ENCODE measurements around the gene C16orf95. TPM values are rescaled to one million over a fixed set of nuclear protein-coding genes. Genes with fewer than 3 reads are reported as not detected.
A peak's percentile ranks its signal among the peaks of the same experiment; 100 is the strongest.
"Not testable (repeated sequence)": the region's sequence is repeated elsewhere in the genome, so short reads cannot be mapped to it uniquely, and the experiment has no call there.

C16orf95 gene
- total RNA-seq, 1 donor from 2014 or later: 3.2 TPM

DNA sequence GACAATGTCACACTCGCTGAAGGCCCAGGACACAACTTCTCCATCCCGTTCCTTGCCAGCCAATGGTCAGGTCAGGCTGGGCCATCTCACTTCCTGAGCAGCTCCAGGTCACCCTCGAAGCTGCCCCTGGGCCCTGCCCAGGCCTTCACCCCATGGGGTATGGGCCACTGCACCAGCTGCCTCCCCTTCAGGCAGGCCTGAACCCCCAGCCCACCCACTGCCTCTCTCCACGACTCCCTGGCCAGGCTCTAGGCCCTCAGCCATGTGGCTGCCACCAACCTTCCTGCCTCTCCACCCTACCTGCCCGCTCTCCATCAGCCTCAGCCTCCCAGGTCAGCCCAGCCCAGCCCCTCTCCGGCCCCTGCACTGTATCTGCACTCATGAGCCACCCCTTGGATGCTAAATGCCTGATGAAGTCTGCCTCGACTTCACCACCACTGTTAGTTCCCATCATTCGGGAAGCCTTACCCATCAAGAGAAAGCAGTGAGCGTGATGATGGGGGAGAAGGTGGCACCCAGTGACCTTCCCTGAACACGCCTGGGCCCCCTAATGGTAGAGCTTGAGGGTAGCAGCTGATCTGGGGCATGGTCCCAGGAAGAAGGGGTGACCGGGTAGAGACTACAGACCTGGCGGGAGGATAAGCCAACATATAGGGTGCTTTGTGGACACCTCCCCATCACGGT, 30.9 kb upstream of the C16orf95 start:
- no peak for DNase-seq (ENCODE audit: low spot score)
- intact Hi-C loops (cut with DNase I): no loop called here

DNA sequence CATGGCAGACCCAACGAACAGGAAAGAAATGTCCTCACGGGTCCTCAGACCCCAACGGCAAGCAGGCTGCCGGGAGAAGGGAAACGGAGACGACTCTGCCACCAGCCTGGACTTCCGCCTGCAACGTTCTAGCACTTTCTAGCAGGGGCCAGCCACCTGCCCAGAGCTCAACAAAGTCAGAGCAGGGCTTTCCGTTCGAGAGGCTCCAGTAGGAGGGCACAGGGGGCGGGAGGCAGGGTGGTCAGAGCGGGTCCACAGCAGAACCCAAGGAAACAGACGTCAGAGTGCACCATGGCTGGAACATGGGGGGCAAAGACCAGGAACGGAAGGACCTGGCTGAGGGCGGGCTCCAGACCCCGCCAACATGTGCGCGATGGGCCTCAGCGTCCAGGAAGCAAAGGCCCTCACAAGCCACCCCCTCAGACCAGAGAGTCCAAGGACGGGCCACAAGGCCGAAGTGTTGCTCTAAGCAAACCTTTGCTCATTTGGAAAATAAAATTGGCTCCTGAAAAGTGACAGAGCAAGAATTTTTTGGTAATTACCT, 29.4 kb upstream of the C16orf95 start:
- no peak for DNase-seq (ENCODE audit: low spot score)
- intact Hi-C loops (cut with DNase I): no loop called here

DNA sequence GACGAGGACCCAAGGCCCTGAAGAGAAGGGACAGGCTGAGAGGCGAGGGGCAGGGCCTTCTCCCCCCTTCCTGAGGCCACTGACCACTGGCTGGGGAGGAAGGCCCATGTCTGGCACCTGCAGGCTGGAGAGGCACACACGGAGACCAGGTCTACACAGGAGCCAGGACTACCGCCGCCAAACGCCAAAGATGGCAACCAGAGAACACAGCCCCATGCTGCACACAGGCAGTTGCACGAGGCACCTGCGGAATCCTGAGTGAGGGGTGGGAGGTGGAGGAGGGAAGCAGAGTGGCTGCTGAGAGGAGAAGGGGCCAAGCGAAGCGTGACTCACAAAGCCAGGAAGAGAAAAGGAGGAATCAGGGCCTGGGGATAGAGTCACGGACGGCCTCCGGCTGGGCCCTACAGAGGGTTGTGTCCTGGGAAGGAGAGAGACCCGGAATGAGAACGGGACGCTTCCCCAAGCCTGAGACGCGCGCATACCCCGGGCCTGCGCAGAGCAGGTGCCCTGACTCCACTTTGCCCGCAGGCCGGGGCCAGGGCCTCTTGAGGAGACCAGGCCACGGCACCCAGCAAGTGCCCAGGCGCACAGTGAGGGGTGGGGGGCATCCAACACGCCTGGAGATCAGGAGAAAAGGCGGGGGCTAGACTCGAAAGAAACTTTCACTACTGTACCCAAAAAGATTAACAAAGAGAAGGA, 28.7 kb upstream of the C16orf95 start:
- no peak for DNase-seq (ENCODE audit: low spot score)

DNA sequence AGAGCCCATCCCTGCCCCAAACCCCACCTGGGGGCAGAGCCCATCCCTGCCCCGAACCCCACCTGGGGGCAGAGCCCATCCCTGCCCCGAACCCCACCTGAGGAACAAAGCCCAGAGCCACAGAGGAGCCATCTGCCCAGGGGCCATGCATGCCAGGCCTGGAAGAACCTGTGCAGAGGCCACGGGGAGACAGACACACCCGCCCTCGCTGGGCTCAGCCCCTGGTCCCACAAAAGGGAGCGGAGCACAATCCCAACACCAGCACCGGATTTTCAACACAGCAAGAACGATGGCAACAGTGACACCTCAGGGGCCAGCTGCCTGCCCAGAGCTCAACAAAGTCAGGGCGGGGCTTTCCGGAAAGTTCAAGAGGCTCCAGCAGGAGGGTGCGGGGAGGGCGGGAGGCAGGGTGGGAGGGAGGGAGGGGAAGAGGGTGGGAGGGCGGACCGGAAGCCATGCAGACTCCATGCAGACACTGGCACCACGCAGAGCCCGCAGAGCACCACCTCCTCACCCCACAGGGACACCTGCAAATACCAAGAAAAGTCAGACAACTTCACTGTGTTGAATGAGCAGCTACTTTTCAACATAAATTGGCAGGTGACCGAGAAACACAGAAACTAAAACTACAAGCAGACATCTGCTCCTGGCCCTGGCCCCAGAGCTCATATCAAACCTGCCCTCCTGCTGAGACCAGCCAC, 27.9 kb upstream of the C16orf95 start:
- intact Hi-C loops (cut with DNase I): no loop called here
- peak; percentile 81 for DNase-seq (ENCODE audit: low spot score)

More for the DNA sequence above, 28.7 kb upstream of the C16orf95 start:
- intact Hi-C loops (cut with DNase I): no loop called here

DNA sequence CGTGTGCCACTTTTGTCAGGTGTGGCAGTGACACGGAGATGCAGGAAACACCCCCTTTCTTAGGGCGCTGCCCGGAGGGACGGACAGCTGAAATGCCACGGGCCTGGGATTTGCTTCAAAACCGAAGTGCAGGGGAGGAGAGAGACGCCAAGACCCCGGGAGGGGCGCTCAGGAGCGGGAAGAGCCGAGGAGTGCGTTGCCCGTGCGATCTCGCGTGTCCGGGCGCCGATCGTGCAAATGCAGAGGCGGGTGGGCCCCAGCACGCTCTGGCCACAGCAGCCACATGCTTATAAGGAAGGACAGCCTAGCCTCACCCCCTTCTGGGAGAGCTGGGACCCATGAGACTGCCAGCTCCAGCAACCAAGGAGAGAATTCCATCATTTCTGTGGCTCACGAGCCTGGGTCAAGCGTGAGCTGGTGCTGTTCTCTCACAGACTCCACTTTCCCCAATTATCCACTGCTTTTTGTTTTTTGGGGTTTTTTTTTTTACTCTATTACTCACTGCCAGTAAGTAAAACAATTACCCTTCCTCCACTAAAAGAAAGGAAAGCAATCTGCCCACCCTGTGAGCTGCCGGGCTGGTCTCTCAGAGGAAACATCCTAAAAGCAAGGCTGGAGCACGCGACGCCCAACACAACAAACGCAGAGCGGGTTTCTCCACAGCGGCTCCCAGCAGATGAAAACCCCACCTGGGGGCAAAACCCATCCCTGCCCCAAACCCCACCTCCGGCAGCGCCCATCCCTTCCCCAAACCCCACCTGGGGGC, 27.2 kb upstream of the C16orf95 start:
- DNase-seq (ENCODE audit: low spot score): no peak
- intact Hi-C loops (cut with DNase I): no loop called here

DNA sequence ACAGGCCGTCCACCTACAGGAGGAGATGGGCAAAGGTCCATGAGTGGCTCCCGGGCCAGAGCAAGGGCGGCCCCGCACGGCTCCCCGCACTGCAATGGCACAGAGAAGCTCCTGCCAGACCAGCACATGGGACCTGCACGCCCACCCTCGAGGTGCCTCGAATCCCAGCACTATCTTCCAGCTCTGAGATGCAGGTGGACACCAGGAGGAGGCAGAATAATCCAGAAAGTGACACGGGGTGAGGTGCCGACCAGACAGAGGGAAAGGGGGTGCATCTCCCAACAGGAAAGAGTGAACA, 26.5 kb upstream of the C16orf95 start:
- no peak for DNase-seq (ENCODE audit: low spot score)
- intact Hi-C loops (cut with DNase I): no loop called here

DNA sequence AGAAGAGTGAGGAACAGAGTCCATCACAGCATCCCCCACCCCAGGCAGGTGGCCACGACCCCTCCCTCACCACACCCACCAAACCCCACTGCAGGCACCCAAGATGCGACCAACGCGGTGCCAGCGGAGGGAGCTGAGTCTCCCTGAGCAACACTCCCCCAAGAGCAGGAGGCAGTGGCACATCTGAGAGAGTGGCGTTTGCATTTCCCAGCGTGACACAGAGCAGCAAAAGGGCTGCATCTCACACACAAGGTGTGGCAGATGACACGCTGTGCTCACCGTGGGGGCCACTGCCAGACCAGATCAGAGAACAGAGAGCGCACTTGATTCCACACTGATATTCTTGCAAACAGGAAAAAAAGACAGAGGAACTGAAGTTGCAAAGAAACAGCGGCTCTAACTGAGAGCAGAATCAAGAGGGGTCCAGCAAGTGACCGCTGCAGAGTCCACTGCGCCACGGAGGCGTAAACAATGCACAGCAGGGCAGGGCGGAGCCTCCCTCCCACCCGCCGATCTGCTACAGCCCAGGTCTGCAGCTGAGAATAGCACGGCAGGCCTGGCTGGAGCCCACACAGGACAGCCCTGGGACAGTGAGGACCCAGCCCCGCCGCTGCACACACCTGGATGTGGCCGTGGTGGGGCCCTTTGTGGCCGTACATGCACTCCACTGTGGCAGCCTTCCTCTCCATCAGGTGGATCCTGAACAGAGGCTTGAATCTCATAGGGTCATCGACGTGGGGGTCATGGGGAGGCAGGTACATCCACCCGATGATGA, 26.0 kb upstream of the C16orf95 start:
- intact Hi-C loops (cut with DNase I): no loop called here
- no peak for DNase-seq (ENCODE audit: low spot score)

DNA sequence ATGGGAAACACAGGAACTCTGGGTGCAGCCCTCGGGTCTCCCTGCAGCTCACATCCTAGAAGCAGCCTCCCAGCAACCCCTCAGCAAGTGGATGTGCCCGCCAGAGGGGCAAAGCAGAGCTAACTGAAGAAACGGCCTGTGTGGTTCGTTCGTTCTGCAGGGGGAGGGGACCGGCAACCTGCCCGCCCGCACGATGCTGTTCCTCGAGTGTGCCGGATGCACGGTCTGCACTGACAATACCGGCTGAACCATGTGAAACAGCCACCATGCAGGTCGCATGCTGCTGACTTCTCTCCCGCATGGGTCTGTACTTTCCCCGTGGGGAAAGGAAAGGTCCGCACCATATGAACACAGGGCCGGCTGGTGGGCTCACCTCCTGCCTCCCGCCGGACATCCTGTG, 25.3 kb upstream of the C16orf95 start:
- DNase-seq (ENCODE audit: low spot score): no peak

DNA sequence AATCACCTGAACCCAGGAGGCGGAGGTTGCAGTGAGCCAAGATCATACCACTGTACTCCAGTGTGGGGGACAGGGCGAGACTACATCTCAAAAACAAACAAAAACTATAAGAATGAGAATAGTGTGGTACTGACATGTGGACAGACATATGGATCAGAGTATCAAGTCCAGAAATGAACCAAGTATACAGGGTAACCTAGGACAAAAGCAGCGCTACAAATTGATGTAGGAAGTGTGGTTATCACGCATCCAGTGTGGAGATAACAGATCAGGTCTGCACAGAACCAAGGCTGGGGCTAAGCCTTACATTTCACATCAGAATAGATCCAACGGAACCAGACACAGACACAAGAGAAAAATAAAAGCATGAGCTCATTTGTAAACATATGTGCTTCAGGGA, 23.0 kb upstream of the C16orf95 start:
- intact Hi-C loops (cut with DNase I): no loop called here
- DNase-seq (ENCODE audit: low spot score): no peak

More for the DNA sequence above, 25.3 kb upstream of the C16orf95 start:
- intact Hi-C loops (cut with DNase I): no loop called here

DNA sequence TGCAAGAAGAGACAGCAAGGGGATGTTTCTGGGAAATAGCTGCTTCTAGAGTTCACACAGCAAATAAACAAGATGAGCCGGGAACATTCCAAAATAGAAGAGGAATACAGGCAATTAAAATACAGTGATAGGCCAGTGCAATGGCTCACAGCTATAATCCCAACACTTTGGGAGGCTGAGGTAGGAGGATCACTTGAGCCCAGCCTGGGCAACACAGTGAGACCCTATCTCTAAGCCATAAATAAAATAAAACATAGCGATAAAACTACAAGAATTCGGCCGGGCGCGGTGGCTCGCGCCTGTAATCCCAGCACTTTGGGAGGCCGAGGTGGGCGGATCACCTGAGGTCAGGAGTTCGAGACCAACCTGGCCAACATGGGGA, 22.5 kb upstream of the C16orf95 start:
- DNase-seq (ENCODE audit: low spot score); intact Hi-C loops (cut with DNase I): not testable (repeated sequence)

DNA sequence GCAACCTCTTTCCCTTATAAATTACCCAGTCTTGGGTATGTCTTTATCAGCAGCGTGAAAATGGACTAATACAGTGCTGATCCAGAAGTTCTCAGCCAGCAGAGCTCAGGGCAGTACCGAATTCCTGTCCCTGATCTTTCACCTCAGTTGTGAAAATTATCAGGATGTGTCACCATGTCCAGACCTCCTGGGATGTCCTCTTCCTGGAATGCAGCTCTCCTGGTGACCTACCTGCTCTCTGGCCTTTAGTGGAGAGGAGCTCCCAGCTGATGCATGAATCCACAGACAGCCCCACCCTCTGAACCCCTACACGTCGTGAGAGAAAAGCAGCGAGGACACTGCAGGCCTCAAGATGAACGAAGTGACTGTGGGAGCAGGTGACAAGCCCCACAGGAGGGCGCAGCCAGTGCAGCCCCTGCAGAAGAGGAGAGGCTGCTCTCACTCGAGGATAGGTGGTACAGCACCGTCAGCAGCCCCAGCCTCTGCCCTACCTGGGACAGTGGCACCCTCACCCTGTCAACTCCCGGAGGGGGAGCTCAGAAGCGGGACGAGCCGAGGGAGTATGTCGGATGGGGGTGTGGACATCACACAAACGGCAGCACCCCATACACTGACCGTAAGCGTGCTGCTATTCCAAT, 22.0 kb upstream of the C16orf95 start:
- intact Hi-C loops (cut with DNase I): no loop called here
- DNase-seq (ENCODE audit: low spot score): no peak

DNA sequence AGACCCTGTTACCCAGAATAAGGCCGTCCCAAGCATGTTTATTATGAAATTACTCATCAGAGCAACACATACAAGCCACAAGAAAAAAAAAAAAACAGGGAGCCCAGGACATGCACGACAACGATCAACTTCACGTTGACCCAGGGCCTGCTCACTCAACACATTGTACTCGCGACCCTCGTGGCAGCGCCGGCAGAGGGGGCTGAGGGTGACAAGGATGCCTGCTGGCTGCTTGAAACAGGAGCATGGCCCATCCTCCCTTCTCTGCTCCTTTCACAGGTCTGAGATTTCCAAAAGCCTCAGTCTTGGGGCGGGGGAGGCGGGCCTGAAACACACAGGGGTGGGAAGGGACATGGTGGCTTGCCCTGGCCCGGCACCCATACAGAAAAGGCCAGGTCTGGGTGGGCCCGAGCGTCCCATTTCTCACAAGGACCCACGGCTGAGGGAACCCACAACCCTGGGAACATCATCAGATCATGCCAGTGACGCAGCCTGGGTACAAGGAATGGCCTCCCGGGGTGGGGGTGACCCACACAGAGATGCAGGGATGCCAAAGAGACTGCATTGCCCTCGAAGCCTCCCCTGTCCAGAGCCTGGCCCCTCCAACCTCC, 21.1 kb upstream of the C16orf95 start:
- intact Hi-C loops (cut with DNase I): no loop called here
- no peak for DNase-seq (ENCODE audit: low spot score)

DNA sequence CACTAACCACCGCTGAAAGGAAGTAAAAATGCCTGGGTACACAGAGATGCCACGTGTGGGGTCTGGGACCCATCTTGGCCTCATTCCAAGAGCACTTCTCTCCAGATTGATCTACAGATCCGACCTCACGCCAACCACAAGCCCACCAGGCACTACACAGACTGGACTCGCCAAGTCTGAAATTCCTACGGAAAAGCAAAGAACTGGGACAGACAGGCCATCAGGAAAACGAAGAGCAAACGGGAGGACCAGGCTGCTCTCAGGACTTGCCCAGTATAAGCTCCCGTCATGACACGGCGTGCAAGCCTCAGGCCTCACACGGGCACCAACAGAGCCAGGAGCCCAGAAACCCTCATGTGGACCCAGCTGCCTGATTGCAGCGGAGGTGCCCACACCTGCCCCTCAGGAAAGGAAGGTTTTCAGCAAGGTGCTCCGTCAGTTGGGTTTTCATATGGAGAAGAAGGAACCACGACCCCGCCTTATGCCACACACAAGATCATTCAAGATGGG, 20.1 kb upstream of the C16orf95 start:
- DNase-seq (ENCODE audit: low spot score): no peak

DNA sequence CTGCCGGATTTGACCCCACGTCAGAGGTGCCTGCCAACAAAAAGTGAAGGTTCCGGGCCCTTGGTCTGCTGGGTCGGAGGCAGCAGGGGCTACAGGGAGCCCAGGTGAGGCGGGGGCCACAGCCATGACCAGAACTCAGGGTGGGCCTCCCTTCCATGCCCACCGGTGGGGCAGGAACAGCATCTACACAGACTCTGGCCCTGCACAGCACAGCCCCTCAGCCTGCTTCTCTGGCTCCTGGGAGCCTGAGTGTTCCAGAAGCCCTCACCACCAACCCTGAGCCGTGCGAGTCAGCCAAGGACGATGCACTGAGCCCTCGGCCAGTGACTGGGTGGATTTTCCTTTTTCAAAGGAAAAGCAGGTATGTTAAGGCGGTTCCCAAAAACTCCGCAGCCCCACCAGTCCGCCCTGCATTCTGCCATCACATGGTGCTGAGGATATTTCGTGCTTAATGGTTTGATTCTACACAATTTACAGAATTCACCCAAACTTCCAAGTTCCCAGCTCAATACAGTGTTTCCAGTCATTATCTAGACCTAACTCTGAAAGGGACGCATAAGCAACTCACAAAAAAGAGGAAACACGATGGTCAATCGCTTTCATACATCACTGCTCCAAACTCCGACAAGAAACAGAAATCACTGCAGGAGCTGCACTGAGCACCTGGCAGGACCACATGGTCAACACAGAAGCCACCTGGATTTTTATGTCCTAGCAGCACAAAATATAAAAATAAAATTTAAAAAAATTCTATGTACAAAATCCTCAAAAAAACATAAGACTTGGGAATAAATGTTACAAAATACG, 19.4 kb upstream of the C16orf95 start:
- DNase-seq (ENCODE audit: low spot score): no peak
- intact Hi-C loops (cut with DNase I): no loop called here

More for the DNA sequence above, 20.1 kb upstream of the C16orf95 start:
- intact Hi-C loops (cut with DNase I): no loop called here

DNA sequence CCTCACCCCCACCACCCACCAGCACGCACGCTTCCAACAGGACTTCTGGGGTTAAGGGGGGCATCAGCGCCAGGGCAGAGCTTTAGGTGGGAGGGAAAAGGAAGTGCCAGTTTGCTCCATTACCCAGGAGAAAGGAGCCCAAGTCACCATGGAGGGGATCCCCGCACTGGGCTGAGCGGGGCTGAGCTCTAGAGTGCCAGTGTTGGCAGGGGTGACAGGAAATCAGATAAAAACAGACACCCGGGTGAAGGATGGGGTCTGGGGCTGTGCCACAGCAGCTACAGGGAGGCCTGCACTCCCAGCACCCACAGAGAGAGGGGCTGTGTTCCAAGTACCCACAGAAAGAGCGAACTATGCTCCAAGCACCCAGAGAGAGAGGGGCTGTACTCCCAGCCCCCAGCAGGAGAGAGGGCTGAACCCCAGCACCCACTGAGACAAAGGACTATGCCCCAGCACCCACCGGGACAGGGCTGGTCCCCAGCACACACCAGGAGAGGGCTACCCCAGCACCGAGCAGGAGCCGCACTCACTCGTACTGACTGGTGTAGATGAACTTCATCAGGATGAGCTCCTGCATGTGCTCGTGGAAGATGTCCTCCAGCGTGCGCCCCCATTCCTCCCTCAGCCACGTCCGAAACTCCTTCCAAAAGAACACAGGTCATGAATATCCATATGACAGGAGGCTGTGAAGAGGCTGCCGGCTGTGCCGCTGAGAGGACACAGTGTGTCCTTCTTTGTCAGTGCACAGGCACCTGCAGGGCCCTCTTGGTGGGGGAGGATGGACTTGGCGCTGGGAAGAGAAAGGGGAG, 18.6 kb upstream of the C16orf95 start:
- intact Hi-C loops (cut with DNase I): no loop called here
- no peak for DNase-seq (ENCODE audit: low spot score)

Data from cardiac septum (tissue), 1 donor.